ENCODE measurements around the gene RRAS2.

RRAS2 gene

GRCh38 chr11:14273895-14274294 is 85.1 kb downstream of the RRAS2 start:
- Histone ChIP-seq H3K9me3 (ENCODE audit: control insufficient read depth in 2 of 2, low read length in 2 of 2) (no peaks in the 10 kb centered on the region), H3K4me3 (ENCODE audit: low read length in 2 of 2) (no peak overlapping the region), H3K36me3 (ENCODE audit: control insufficient read depth in 2 of 2, insufficient read depth in 2 of 2, low read length in 2 of 2) (no peaks in the 10 kb centered on the region), H3K9ac (ENCODE audit: low read length in 2 of 2) (no peak overlapping the region), H3K27ac (ENCODE audit: low read length) (no peak overlapping the region), H3K4me1 (ENCODE audit: control insufficient read depth, insufficient read depth, low read length) (no peaks in the 10 kb centered on the region), H3K27me3 (ENCODE audit: control insufficient read depth in 1 of 2, insufficient read depth in 2 of 2, low read length in 2 of 2) (no peaks in the 10 kb centered on the region)

- Histone ChIP-seq H3K9me3 (ENCODE audit: control insufficient read depth in 2 of 2, low read length in 2 of 2) (no peaks in the 10 kb centered on the region), H3K4me1 (ENCODE audit: control insufficient read depth, insufficient read depth, low read length) (no peaks in the 10 kb centered on the region), H3K27me3 (ENCODE audit: control insufficient read depth in 1 of 2, insufficient read depth in 2 of 2, low read length in 2 of 2) (no peaks in the 10 kb centered on the region), H3K4me3 (ENCODE audit: low read length in 2 of 2) (no peak overlapping the region), H3K9ac (ENCODE audit: low read length in 2 of 2) (no peak overlapping the region), H3K36me3 (ENCODE audit: control insufficient read depth in 2 of 2, insufficient read depth in 2 of 2, low read length in 2 of 2) (peaks cover 4 to 7% of the 10 kb centered on the region in 2 donors), H3K27ac (ENCODE audit: low read length) (no peak overlapping the region)
Observed at GRCh38 chr11:14270690-14271542, 88.1 kb downstream of the RRAS2 start.

- Histone ChIP-seq H3K9me3 (ENCODE audit: control insufficient read depth in 2 of 2, low read length in 2 of 2) (no peaks in the 10 kb centered on the region), H3K4me3 (ENCODE audit: low read length in 2 of 2) (no peak overlapping the region), H3K27me3 (ENCODE audit: control insufficient read depth in 1 of 2, insufficient read depth in 2 of 2, low read length in 2 of 2) (no peaks in the 10 kb centered on the region), H3K4me1 (ENCODE audit: control insufficient read depth, insufficient read depth, low read length) (no peaks in the 10 kb centered on the region), H3K27ac (ENCODE audit: low read length) (no peak overlapping the region), H3K36me3 (ENCODE audit: control insufficient read depth in 2 of 2, insufficient read depth in 2 of 2, low read length in 2 of 2) (peaks cover 13 to 17% of the 10 kb centered on the region in 2 donors), H3K9ac (ENCODE audit: low read length in 2 of 2) (no peak overlapping the region)
Observed at GRCh38 chr11:14269692-14270573, 89.0 kb downstream of the RRAS2 start.

GRCh38 chr11:14267861-14268635 is 90.9 kb downstream of the RRAS2 start:
- no peaks in the 10 kb centered on the region for H3K9me3 ChIP-seq (ENCODE audit: control insufficient read depth in 2 of 2, low read length in 2 of 2)
- H3K4me1 ChIP-seq (ENCODE audit: control insufficient read depth, insufficient read depth, low read length), result no peaks in the 10 kb centered on the region
- no peak overlapping the region for H3K27ac ChIP-seq (ENCODE audit: low read length)
- H3K36me3 ChIP-seq (ENCODE audit: control insufficient read depth in 2 of 2, insufficient read depth in 2 of 2, low read length in 2 of 2), result peaks cover 20 to 29% of the 10 kb centered on the region in 2 donors
- H3K27me3 ChIP-seq (ENCODE audit: control insufficient read depth in 1 of 2, insufficient read depth in 2 of 2, low read length in 2 of 2), result no peaks in the 10 kb centered on the region
- no peak overlapping the region for H3K4me3 ChIP-seq (ENCODE audit: low read length in 2 of 2)
- H3K9ac ChIP-seq (ENCODE audit: low read length in 2 of 2), result no peak overlapping the region

GRCh38 chr11:14266622-14267021 is 92.4 kb downstream of the RRAS2 start:
- Histone ChIP-seq H3K4me1 (ENCODE audit: control insufficient read depth, insufficient read depth, low read length) (peaks cover 1% of the 10 kb centered on the region), H3K27me3 (ENCODE audit: control insufficient read depth in 1 of 2, insufficient read depth in 2 of 2, low read length in 2 of 2) (no peaks in the 10 kb centered on the region), H3K4me3 (ENCODE audit: low read length in 2 of 2) (no peak overlapping the region), H3K36me3 (ENCODE audit: control insufficient read depth in 2 of 2, insufficient read depth in 2 of 2, low read length in 2 of 2) (peaks cover 31 to 41% of the 10 kb centered on the region in 2 donors), H3K9ac (ENCODE audit: low read length in 2 of 2) (no peak overlapping the region), H3K27ac (ENCODE audit: low read length) (no peak overlapping the region), H3K9me3 (ENCODE audit: control insufficient read depth in 2 of 2, low read length in 2 of 2) (no peaks in the 10 kb centered on the region)

- peaks cover 18% of the 10 kb centered on the region for H3K4me1 ChIP-seq (ENCODE audit: control insufficient read depth, insufficient read depth, low read length)
- H3K27me3 ChIP-seq (ENCODE audit: control insufficient read depth in 1 of 2, insufficient read depth in 2 of 2, low read length in 2 of 2), result no peaks in the 10 kb centered on the region
- H3K27ac ChIP-seq (ENCODE audit: low read length), result no peak overlapping the region
- H3K9me3 ChIP-seq (ENCODE audit: control insufficient read depth in 2 of 2, low read length in 2 of 2), result no peaks in the 10 kb centered on the region
- no peak overlapping the region for H3K9ac ChIP-seq (ENCODE audit: low read length in 2 of 2)
- peaks cover 33 to 50% of the 10 kb centered on the region in 2 donors for H3K36me3 ChIP-seq (ENCODE audit: control insufficient read depth in 2 of 2, insufficient read depth in 2 of 2, low read length in 2 of 2)
- no peak overlapping the region for H3K4me3 ChIP-seq (ENCODE audit: low read length in 2 of 2)
Observed at GRCh38 chr11:14264966-14265365, 94.0 kb downstream of the RRAS2 start.

- Histone ChIP-seq H3K9me3 (ENCODE audit: control insufficient read depth in 2 of 2, low read length in 2 of 2) (no peaks in the 10 kb centered on the region), H3K36me3 (ENCODE audit: control insufficient read depth in 2 of 2, insufficient read depth in 2 of 2, low read length in 2 of 2) (peaks cover 49 to 68% of the 10 kb centered on the region in 2 donors), H3K9ac (ENCODE audit: low read length in 2 of 2) (no peak overlapping the region), H3K4me3 (ENCODE audit: low read length in 2 of 2) (no peak overlapping the region), H3K27ac (ENCODE audit: low read length) (peak overlapping the region; percentile 37), H3K4me1 (ENCODE audit: control insufficient read depth, insufficient read depth, low read length) (peaks cover 24% of the 10 kb centered on the region), H3K27me3 (ENCODE audit: control insufficient read depth in 1 of 2, insufficient read depth in 2 of 2, low read length in 2 of 2) (no peaks in the 10 kb centered on the region)
Observed at GRCh38 chr11:14262271-14262846, 96.6 kb downstream of the RRAS2 start.

GRCh38 chr11:14261066-14261465 is 97.9 kb downstream of the RRAS2 start:
- Histone ChIP-seq H3K36me3 (ENCODE audit: control insufficient read depth in 2 of 2, insufficient read depth in 2 of 2, low read length in 2 of 2) (peaks cover 58 to 77% of the 10 kb centered on the region in 2 donors), H3K4me1 (ENCODE audit: control insufficient read depth, insufficient read depth, low read length) (peaks cover 24% of the 10 kb centered on the region), H3K9ac (ENCODE audit: low read length in 2 of 2) (no peak overlapping the region), H3K27ac (ENCODE audit: low read length) (peak overlapping the region; percentile 58), H3K9me3 (ENCODE audit: control insufficient read depth in 2 of 2, low read length in 2 of 2) (no peaks in the 10 kb centered on the region), H3K27me3 (ENCODE audit: control insufficient read depth in 1 of 2, insufficient read depth in 2 of 2, low read length in 2 of 2) (no peaks in the 10 kb centered on the region), H3K4me3 (ENCODE audit: low read length in 2 of 2) (no peak overlapping the region)

GRCh38 chr11:14259878-14260277 is 99.1 kb downstream of the RRAS2 start:
- Histone ChIP-seq H3K4me3 (ENCODE audit: low read length in 2 of 2) (no peak overlapping the region), H3K9me3 (ENCODE audit: control insufficient read depth in 2 of 2, low read length in 2 of 2) (no peaks in the 10 kb centered on the region), H3K36me3 (ENCODE audit: control insufficient read depth in 2 of 2, insufficient read depth in 2 of 2, low read length in 2 of 2) (peaks cover 49 to 71% of the 10 kb centered on the region in 2 donors), H3K4me1 (ENCODE audit: control insufficient read depth, insufficient read depth, low read length) (peaks cover 24% of the 10 kb centered on the region), H3K27ac (ENCODE audit: low read length) (peak overlapping the region; percentile 18), H3K27me3 (ENCODE audit: control insufficient read depth in 1 of 2, insufficient read depth in 2 of 2, low read length in 2 of 2) (no peaks in the 10 kb centered on the region), H3K9ac (ENCODE audit: low read length in 2 of 2) (no peak overlapping the region)

- Histone ChIP-seq H3K27me3 (ENCODE audit: control insufficient read depth in 1 of 2, insufficient read depth in 2 of 2, low read length in 2 of 2) (no peaks in the 10 kb centered on the region), H3K27ac (ENCODE audit: low read length) (peak overlapping the region; percentile 18), H3K4me1 (ENCODE audit: control insufficient read depth, insufficient read depth, low read length) (peaks cover 29% of the 10 kb centered on the region), H3K36me3 (ENCODE audit: control insufficient read depth in 2 of 2, insufficient read depth in 2 of 2, low read length in 2 of 2) (peaks cover 46 to 69% of the 10 kb centered on the region in 2 donors), H3K9me3 (ENCODE audit: control insufficient read depth in 2 of 2, low read length in 2 of 2) (no peaks in the 10 kb centered on the region), H3K9ac (ENCODE audit: low read length in 2 of 2) (no peak overlapping the region), H3K4me3 (ENCODE audit: low read length in 2 of 2) (no peak overlapping the region)
Observed at GRCh38 chr11:14259186-14259784, 99.7 kb downstream of the RRAS2 start.
